H9 (cell line): ENCODE results near the gene ITPR2. TPM values are rescaled to one million over a fixed set of nuclear protein-coding genes. Genes with fewer than 3 reads are reported as not detected.
"Not testable (repeated sequence)": the region's sequence is repeated elsewhere in the genome, so short reads cannot be mapped to it uniquely, and the experiment has no call there.

ENCODE experiments used
- DNase-seq: peaks from one replicate; pipeline ENCODE4 v3.0.0-alpha.2; 2017
- H2AFZ ChIP-seq: one replicate; pipeline ENCODE4 v1.6.1; 2013; ENCODE audit warnings: mild to moderate bottlenecking, low read length, control low read depth, moderate library complexity
- H2AK5ac ChIP-seq: 2 replicates; pipeline ENCODE4 v1.6.1; 2013; ENCODE audit warnings: low read length, control low read depth, mixed read lengths; ENCODE audit not compliant: insufficient read length
- H2BK120ac ChIP-seq: one replicate; pipeline ENCODE4 v1.6.1; 2013; ENCODE audit warnings: low read depth, mild to moderate bottlenecking, low read length, control low read depth, inconsistent platforms; ENCODE audit not compliant: poor library complexity, severe bottlenecking
- H2BK12ac ChIP-seq: 2 replicates; pipeline ENCODE4 v1.6.1; 2013; ENCODE audit warnings: low read length, control low read depth, mixed read lengths, low read depth; ENCODE audit not compliant: insufficient read length
- H2BK15ac ChIP-seq: 2 replicates; pipeline ENCODE4 v1.6.1; 2013; ENCODE audit warnings: low read depth, low read length, control low read depth
- H2BK20ac ChIP-seq: one replicate; pipeline ENCODE4 v1.6.1; 2013; ENCODE audit warnings: low read depth, mild to moderate bottlenecking, low read length, control low read depth, inconsistent platforms; ENCODE audit not compliant: poor library complexity, severe bottlenecking
- H2BK5ac ChIP-seq: 2 replicates; pipeline ENCODE4 v1.6.1; 2013; ENCODE audit warnings: low read length, control low read depth, mixed read lengths; ENCODE audit not compliant: insufficient read length
- H3K14ac ChIP-seq: 2 replicates; pipeline ENCODE4 v1.6.1; 2013; ENCODE audit warnings: low read length, control low read depth; ENCODE audit not compliant: insufficient read depth
- H3K18ac ChIP-seq: 2 replicates; pipeline ENCODE4 v1.6.1; 2013; ENCODE audit warnings: low read depth, mild to moderate bottlenecking, mixed read lengths, low read length, control low read depth; ENCODE audit not compliant: insufficient read length
- H3K23ac ChIP-seq: 2 replicates; pipeline ENCODE4 v1.6.1; 2013; ENCODE audit warnings: low read length, control low read depth, mixed read lengths, low read depth; ENCODE audit not compliant: insufficient read length
- H3K23me2 ChIP-seq: 2 replicates; pipeline ENCODE4 v1.6.1; 2013; ENCODE audit warnings: low read depth, mild to moderate bottlenecking, mixed read lengths, low read length, control low read depth; ENCODE audit not compliant: insufficient read length, poor library complexity, severe bottlenecking
- H3K27ac ChIP-seq: 2 replicates; pipeline ENCODE4 v1.5.1; 2013; ENCODE audit warnings: low read length, control low read depth, mixed read lengths, low read depth; ENCODE audit not compliant: insufficient read length
- H3K27me3 ChIP-seq: 2 replicates; pipeline ENCODE4 v1.6.1; 2013; ENCODE audit warnings: low read length, control low read depth, inconsistent platforms; ENCODE audit not compliant: insufficient read depth
- H3K4ac ChIP-seq: 2 replicates; pipeline ENCODE4 v1.6.1; 2013; ENCODE audit warnings: low read depth, mild to moderate bottlenecking, control low read depth, inconsistent platforms, low read length, moderate library complexity
- H3K4me1 ChIP-seq: 2 replicates; pipeline ENCODE4 v1.6.1; 2013; ENCODE audit warnings: low read length, control low read depth, inconsistent platforms; ENCODE audit not compliant: insufficient read depth
- H3K4me2 ChIP-seq: 2 replicates; pipeline ENCODE4 v1.6.1; 2013; ENCODE audit warnings: low read length, control low read depth, mixed read lengths; ENCODE audit not compliant: insufficient read length, insufficient read depth
- H3K56ac ChIP-seq: 2 replicates; pipeline ENCODE4 v1.6.1; 2013; ENCODE audit warnings: low read depth, mild to moderate bottlenecking, mixed read lengths, low read length, control low read depth; ENCODE audit not compliant: insufficient read length
- H3K79me1 ChIP-seq: 2 replicates; pipeline ENCODE4 v1.6.1; 2013; ENCODE audit warnings: low read depth, mild to moderate bottlenecking, moderate library complexity, low read length, control low read depth, inconsistent platforms; ENCODE audit not compliant: insufficient read depth, poor library complexity, severe bottlenecking
- H3K79me2 ChIP-seq: 2 replicates; pipeline ENCODE4 v1.6.1; 2013; ENCODE audit warnings: low read length, control low read depth, inconsistent platforms; ENCODE audit not compliant: insufficient read depth
- H3K9ac ChIP-seq: 2 replicates; pipeline ENCODE4 v1.6.1; 2013; ENCODE audit warnings: low read length, control low read depth, mixed read lengths; ENCODE audit not compliant: insufficient read length; ENCODE audit errors: extremely low read depth
- H3K9me3 ChIP-seq: one replicate; pipeline ENCODE4 v1.6.1; 2013; ENCODE audit warnings: low read depth, low read length, inconsistent platforms; ENCODE audit not compliant: control insufficient read depth
- H3T11ph ChIP-seq: one replicate; pipeline ENCODE4 v1.6.1; 2013; ENCODE audit warnings: mild to moderate bottlenecking, low read length, control low read depth, inconsistent platforms
- H4K20me1 ChIP-seq: one replicate; pipeline ENCODE4 v1.6.1; 2013; ENCODE audit not compliant: control insufficient read depth, insufficient read length, insufficient read depth
- H4K5ac ChIP-seq: 2 replicates; pipeline ENCODE4 v1.6.1; 2013; ENCODE audit warnings: low read depth, mild to moderate bottlenecking, mixed read lengths, low read length, control low read depth; ENCODE audit not compliant: insufficient read length
- H4K8ac ChIP-seq: replicated peaks from 2 replicates; pipeline ENCODE4 v1.6.1; 2013; ENCODE audit warnings: low read length, control low read depth, mixed read lengths, low read depth; ENCODE audit not compliant: insufficient read length
- H4K91ac ChIP-seq: 2 replicates; pipeline ENCODE4 v1.6.1; 2013; ENCODE audit warnings: low read depth, mild to moderate bottlenecking, moderate library complexity, mixed read lengths, low read length, control low read depth; ENCODE audit not compliant: insufficient read length
- H3K27ac Mint-ChIP-seq, 3 experiments: 2 replicates in 2 of 3; 3 replicates in 1 of 3; pipeline ENCODE4 v1.8.0; 2020 to 2021; ENCODE audit warnings: mixed read lengths in 3 of 3, mild to moderate bottlenecking in 1 of 3, moderate library complexity in 1 of 3
- H3K27me3 Mint-ChIP-seq: 2 replicates; pipeline ENCODE4 v1.8.0; 2021; ENCODE audit warnings: low read depth, mild to moderate bottlenecking, moderate library complexity, mixed read lengths
- H3K36me3 Mint-ChIP-seq, 3 experiments: 2 replicates in 2 of 3; 3 replicates in 1 of 3; pipeline ENCODE4 v1.8.0; 2020 to 2021; ENCODE audit warnings: low read depth in 3 of 3, mixed read lengths in 3 of 3; ENCODE audit not compliant: insufficient read depth in 1 of 3
- H3K4me1 Mint-ChIP-seq, 2 experiments: 2 replicates each; pipeline ENCODE4 v1.8.0; 2020; ENCODE audit warnings: mixed read lengths in 2 of 2
- H3K4me3 Mint-ChIP-seq, 2 experiments: 2 replicates in 1 of 2; 3 replicates in 1 of 2; pipeline ENCODE4 v1.8.0; 2020 to 2021; ENCODE audit warnings: mild to moderate bottlenecking in 2 of 2, mixed read lengths in 2 of 2, moderate library complexity in 1 of 2
- H3K9me3 Mint-ChIP-seq, 2 experiments: 2 replicates in 1 of 2; 3 replicates in 1 of 2; pipeline ENCODE4 v1.8.0; 2020; ENCODE audit warnings: mild to moderate bottlenecking in 2 of 2, mixed read lengths in 2 of 2, moderate library complexity in 1 of 2
- WGBS: extraction: QIAGEN DNeasy Blood & Tissue Kit; methylation state at CpG from one replicate; pipeline ENCODE4 v1.1.7; 2013; ENCODE audit warnings: missing lambda C conversion rate, low lambda C conversion rate, mixed read lengths; ENCODE audit not compliant: insufficient read length; ENCODE audit errors: extremely low coverage; 5-methylcytosine and 5-hydroxymethylcytosine counted together
- total RNA-seq: library from RNA; stranded (reverse); gene quantifications from 2 replicates; pipeline ENCODE4 v1.2.1, GENCODE V29; 2021

Gene ITPR2
- total RNA-seq, 1 experiment from 2014 or later: 14.8 TPM

GRCh38 chr12:26310489-26310888, 522.5 kb downstream of the ITPR2 start:
- H3K79me1 ChIP-seq, H2BK12ac ChIP-seq, H3K14ac ChIP-seq, H3K23ac ChIP-seq, H4K20me1 ChIP-seq, H3K9me3 ChIP-seq, H3K27ac ChIP-seq, H3K27me3 ChIP-seq, H3K23me2 ChIP-seq, H2BK15ac ChIP-seq, H3K79me2 ChIP-seq, H4K8ac ChIP-seq, H3K36me3 Mint-ChIP-seq, H3K4me2 ChIP-seq, H3K27ac Mint-ChIP-seq, H3K9ac ChIP-seq, H4K5ac ChIP-seq, H3K4ac ChIP-seq, H2AK5ac ChIP-seq, H2BK5ac ChIP-seq, H3K18ac ChIP-seq, H3K56ac ChIP-seq, H4K91ac ChIP-seq, H3K27me3 Mint-ChIP-seq, H2AFZ ChIP-seq, H2BK20ac ChIP-seq, H3K4me3 Mint-ChIP-seq, H2BK120ac ChIP-seq, H3K4me1 ChIP-seq, DNase-seq, H3T11ph ChIP-seq, H3K4me1 Mint-ChIP-seq: not testable (repeated sequence)
- H3K9me3 Mint-ChIP-seq: peaks cover 26 to 45% of the 10 kb centered on the region in 2 experiments
- no CpG with 5 or more reads among the region's 6 CpGs for WGBS
